Peyer's patch (tissue), 4 donors: ENCODE data around the gene ABCA5.

Experiments
- POLR2A ChIP-seq, 2 donors: fragments of 450-650 bp; IDR thresholded peaks; one replicate each; pipeline ENCODE4 v1.5.1; 2017; ENCODE audit warnings: antibody characterized with exemption in 2 of 2, mild to moderate bottlenecking in 2 of 2, moderate library complexity in 2 of 2
- TF ChIP-seq, protein P1 (sequence below), 6 experiments: fragments of 450-650 bp in 4 of 6; fragments of 200-600 bp in 2 of 6; sonication (generic) in 1 of 6; IDR thresholded peaks; one replicate each; pipeline ENCODE4 v1.5.1; 2017 to 2019; ENCODE audit warnings: antibody characterized with exemption in 6 of 6, mild to moderate bottlenecking in 3 of 6, moderate library complexity in 1 of 6

GRCh38 chr17:69287168-69287567, 39.8 kb downstream of the ABCA5 start:
- TF ChIP-seq, protein P1, sequence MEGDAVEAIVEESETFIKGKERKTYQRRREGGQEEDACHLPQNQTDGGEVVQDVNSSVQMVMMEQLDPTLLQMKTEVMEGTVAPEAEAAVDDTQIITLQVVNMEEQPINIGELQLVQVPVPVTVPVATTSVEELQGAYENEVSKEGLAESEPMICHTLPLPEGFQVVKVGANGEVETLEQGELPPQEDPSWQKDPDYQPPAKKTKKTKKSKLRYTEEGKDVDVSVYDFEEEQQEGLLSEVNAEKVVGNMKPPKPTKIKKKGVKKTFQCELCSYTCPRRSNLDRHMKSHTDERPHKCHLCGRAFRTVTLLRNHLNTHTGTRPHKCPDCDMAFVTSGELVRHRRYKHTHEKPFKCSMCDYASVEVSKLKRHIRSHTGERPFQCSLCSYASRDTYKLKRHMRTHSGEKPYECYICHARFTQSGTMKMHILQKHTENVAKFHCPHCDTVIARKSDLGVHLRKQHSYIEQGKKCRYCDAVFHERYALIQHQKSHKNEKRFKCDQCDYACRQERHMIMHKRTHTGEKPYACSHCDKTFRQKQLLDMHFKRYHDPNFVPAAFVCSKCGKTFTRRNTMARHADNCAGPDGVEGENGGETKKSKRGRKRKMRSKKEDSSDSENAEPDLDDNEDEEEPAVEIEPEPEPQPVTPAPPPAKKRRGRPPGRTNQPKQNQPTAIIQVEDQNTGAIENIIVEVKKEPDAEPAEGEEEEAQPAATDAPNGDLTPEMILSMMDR (IDR thresholded peaks at IDR 0.05), result no peak
- no peak for TF ChIP-seq POLR2A (IDR thresholded peaks at IDR 0.05)
